Kidney capillary endothelial cell (primary cell): ENCODE measurements around the gene PSMD2.
"Not testable (repeated sequence)": the region's sequence is repeated elsewhere in the genome, so short reads cannot be mapped to it uniquely, and the experiment has no call there.

Experiments used
- DNase-seq: peaks from one replicate; pipeline ENCODE4 v3.0.0-alpha.2; 2018; ENCODE audit warnings: low spot score

PSMD2 gene

DNA sequence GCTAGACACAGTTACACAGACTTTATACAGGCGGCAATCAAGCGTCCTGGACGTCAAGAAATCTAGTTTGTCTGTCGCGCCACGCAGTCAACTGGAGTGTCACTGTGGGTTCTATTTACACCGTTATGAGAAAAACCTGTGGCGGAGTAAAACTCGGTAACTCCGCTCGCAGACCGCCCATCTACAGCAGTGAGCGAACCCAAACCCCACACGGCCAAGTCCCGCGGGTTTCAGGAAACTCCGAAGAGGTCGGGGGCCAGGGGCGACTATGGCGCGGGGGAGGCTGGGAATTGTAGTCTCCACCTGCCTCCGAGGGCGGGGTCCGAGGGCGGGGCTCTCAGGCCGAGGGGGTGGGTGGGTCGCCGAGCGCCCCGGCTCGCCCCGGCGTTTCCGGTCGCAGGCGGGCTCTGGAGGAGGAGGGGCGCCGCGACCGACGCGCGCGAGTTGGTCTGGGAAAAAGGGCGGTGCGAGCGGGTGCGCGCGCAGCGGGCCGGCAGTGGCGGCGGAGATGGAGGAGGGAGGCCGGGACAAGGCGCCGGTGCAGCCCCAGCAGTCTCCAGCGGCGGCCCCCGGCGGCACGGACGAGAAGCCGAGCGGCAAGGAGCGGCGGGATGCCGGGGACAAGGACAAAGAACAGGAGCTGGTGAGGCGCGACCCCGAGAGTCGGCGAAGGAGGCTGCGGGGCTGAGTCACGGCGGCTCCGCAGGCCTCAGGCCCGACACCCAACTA lies at the start of gene PSMD2:
PSMD2 (plus strand) TSS at position 483 of the 729 bp plus-strand sequence; CDS start at position 509, 26 bp downstream.
- peak; percentile 95 for DNase-seq

DNA sequence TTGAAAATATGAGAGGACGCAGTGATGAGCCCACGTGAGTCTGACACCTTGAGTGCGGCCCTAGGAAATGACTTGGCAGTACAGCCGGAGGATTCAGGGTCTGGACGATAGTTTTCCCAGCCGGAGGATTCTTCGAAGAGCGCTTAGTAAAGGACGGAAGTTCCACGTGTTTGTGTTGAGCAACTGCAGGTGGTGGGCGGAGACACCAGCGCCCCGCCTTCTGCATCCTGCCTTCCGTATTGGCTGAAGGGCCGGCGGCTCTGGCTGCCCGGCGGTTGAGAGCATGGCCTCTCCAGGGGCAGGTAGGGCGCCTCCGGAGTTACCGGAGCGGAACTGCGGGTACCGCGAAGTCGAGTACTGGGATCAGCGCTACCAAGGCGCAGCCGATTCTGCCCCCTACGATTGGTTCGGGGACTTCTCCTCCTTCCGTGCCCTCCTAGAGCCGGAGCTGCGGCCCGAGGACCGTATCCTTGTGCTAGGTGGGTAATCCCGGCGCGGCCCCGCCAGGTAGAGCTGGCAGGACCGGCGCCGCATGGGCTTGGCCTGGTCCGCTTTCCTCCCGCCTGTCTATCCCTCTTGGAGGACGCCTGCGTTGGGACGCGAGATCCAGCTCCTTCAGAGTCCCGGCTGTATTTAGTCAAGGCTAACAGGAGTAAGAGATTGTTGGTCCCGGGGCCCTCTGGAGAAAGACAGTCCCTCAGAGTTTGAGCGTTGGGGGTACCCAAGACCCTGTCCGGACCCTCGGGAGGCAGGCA lies 49.5 kb upstream of the PSMD2 start, which contains the start of gene EEF1AKMT4:
EEF1AKMT4 (plus strand) TSS at position 261 of the 755 bp plus-strand sequence; CDS start at position 284, 23 bp downstream.
- peak; percentile 99 for DNase-seq

DNA sequence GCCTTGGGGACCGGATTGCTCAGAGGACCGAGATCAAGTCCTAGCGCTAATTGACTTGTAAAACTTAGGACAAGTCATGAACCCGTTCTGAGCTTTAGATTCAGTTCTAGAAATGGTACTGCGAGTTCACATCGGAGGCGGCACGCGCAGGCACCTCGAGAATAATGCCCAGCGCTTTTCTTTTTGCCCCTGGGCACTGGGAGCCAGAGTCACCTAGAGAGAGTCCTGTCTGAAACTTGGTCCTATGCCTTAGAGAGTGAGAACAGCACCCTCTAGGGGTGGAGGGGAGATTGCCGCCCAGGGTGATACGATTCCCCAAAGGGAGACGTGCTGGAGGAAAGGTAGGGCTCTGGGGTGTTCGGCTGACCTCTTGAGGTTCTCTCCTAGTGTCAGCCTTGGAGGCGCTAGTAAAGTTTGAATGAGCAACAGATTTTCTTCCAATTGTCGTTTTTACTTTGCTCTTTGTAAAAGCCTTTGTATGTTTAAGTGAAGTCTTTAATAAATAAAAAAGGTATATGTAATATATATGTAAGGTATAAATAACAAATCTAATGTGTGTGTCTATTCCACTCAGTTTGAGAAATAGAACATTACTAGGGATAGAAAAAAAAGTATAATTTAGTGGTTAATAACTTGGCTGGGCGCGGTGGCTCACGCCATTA lies 48.7 kb upstream of the PSMD2 start:
- DNase-seq: peak; percentile 83

DNA sequence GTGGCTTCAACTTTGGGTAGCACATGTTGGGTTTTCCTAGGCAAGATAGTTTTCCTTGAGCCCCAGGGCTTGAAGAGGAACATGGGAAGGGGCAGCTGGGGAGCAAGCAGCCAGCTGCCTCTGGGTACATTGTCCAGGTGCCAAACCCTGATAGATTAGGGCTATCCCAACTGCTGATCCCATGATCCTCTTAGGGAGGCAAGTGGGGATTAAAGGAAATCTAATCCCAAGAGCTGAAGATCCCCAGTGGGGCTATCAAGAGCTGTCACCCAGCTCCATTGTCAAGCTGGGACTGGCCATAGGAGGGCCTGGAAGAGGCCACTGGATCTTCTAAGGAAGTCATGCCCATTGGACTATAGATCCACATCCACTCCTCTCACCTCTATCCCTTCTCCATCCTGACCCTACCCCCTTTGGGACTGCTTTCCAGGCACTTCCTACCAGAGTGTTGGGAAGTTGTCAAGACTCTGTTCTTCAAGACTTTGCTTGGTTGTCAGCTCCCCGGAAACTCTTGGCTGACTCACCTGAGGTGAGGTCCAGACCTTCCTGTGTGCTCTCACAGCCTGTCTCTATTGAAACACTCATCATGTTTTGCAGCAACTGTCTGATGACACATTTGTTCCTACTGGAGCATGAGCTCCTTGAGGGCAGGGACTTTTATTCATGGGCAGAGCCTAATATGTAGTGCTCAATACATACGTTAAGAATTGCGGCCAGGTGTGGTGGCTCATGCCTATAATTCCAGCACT lies 43.6 kb upstream of the PSMD2 start:
- no peak for DNase-seq

DNA sequence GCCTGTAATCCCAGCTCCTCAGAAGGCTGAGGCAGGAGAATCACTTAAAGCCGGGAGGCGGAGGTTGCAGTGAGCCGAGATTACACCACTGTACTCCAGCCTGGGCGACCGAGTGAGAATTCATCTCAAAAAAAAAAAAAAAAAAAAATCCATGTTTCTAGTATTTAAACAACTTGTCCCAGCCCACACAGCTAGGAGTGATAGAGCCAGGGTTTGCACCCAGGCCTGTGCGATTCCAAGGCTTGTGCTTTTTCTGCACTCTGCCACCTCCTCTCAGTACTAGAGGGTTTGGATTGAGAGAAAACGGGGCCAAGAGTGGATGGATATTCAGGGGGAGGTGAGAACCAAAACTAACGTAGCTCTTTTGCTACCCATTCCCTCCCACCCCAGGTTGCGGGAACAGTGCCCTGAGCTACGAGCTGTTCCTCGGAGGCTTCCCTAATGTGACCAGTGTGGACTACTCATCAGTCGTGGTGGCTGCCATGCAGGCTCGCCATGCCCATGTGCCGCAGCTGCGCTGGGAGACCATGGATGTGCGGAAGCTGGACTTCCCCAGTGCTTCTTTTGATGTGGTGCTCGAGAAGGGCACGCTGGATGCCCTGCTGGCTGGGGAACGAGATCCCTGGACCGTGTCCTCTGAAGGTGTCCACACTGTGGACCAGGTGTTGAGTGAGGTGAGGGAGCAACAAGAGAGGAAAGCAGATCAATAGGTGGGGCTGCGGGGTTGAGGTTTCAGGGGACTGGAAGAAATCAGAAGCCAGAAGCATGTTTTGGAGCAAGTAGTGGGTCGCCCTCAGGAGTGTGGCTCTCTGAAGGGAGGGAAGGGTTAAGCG lies 41.7 kb upstream of the PSMD2 start:
- no peak for DNase-seq

DNA sequence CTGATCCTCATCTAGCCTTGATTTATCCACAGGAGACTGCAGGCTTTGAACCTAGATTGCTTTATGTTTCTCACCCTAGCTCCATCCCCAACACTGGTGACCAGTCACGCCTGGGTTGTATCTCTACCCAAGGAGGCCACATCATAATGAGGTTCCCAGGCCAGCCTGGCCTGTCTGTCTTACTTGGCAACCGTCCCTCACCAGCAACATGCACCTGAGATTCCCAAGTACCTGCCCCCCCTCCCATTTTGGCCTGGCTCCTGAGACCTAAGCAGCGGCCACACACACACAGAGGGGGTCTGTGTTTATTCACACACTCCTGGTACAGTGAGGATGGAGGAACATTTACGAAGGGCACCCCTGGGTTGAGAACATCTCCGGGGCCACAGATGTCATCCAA lies 40.1 kb upstream of the PSMD2 start:
- no peak for DNase-seq

DNA sequence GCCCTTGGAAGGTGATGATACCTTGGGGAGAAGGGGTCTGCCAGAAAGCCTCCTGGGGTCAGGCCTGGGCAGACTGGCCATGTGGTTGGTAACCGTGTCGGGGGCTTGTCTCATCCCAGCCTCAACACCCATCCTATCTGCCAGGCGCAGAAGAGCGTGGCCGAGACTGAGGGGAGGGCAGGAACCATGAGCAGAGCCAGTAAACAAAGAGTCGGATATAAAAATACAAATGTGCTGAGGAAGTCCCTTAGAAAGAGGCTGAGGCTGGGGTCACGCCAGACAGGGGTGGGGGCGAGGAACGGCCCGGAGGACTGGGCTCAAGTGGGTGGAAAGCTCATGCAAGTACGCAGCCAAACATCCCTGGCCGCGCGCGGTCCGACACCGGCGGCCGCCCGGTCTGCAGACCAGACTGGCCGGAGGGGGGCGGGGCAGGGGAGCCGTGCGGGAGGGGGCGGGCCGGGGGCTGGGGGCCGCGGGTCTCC lies 39.6 kb upstream of the PSMD2 start:
- DNase-seq: no peak

DNA sequence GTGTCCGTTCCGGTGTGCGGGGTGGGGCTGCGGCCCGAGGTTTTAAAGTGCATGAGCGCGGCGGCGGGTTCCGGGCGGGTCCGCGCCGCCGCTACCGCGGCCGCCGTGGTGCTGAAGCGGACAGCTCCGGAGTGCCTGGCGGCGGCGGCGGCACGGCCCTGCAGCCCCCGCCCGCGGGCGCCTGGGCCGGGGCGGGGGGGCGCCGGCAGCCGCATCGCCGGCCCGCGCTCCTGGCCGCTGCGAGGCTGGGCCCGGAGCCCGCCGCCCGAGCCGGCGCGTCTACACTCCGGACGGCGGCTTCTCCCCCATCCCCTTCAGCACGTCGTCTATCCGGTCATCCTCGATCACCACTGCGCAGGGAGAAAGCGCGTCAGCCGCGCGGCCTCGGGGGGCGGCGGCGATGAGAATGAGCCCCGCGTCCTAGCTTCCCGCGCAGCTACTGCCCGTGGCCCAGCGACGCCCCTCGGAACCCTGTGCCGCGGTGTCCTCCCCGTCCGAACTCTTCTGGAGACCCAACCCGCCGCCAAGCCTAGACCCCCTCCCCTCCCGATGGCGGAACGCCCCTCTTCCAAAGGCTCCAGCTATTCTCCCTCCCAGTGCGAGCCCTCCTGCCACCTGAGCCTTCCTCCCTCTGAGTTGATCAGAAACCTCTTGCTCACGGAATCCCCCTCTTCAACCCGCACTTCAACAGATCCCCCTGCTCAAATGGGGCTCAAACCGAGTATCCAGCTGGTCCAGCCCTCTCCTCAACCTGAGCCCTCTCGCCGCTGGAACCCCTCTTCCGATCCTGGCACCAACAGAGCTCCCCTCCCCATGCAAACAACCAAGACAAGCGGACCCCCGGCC lies 38.9 kb upstream of the PSMD2 start:
- DNase-seq: no peak

DNA sequence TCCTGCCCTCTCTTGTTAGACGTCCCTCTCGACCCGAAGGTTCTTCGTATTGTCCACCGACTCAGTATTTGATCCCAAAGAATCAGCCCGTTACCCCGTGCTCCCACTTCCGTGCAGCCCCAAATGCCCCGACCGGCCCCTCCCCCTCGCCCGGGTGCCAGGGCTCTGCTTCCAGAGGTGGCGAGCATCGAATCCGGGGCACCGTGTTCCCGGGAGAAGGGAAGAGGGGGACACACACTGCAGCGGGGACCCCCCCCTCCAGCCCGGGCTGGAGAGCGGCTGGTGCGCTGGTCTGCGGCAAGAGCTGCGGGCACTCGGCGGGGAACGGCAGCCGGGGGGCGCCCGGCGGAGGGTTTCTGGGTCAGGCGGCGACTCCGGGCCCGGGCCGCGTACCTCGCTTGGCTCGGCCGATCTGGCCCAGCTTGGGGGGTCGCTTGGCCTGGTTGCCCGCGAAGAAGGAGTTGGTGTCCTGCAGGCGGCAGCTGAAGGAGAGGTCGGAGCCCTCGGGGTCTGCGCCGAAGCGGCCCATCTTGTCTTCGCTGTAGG lies 38.2 kb upstream of the PSMD2 start:
- DNase-seq: no peak

DNA sequence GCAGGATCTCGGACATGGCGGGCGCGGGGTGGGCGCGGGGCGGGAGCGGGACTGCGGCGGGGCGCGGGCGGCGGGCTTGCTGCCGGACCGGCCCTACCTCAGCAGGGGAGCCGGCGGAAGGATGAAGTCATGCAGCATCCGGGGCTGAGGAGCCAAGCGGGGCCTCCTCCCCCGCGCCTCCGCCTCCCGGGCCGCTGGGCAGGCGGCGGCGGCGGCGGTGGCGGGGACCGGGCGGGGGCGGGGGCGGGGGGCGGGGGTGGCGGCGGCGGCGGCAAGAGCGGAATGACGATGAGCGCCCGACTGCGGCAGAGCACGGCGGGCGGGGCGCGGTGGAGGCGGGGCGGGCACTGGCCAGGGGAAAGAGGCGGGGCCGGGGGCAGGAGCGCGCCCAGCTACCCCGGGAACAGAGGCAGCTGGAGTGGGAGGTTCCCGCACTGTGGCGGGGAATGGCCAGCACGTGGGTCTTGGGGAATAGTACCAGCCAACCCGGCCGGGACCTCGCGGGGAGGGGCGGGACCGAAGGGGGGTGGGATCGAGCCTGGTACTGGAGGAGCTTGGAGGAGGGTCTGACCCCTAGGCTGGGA lies 37.7 kb upstream of the PSMD2 start, which contains the start of gene CAMK2N2:
CAMK2N2 (minus strand) TSS at position 284 of the 584 bp plus-strand sequence; CDS start at position 16, 268 bp downstream.
- DNase-seq: no peak

DNA sequence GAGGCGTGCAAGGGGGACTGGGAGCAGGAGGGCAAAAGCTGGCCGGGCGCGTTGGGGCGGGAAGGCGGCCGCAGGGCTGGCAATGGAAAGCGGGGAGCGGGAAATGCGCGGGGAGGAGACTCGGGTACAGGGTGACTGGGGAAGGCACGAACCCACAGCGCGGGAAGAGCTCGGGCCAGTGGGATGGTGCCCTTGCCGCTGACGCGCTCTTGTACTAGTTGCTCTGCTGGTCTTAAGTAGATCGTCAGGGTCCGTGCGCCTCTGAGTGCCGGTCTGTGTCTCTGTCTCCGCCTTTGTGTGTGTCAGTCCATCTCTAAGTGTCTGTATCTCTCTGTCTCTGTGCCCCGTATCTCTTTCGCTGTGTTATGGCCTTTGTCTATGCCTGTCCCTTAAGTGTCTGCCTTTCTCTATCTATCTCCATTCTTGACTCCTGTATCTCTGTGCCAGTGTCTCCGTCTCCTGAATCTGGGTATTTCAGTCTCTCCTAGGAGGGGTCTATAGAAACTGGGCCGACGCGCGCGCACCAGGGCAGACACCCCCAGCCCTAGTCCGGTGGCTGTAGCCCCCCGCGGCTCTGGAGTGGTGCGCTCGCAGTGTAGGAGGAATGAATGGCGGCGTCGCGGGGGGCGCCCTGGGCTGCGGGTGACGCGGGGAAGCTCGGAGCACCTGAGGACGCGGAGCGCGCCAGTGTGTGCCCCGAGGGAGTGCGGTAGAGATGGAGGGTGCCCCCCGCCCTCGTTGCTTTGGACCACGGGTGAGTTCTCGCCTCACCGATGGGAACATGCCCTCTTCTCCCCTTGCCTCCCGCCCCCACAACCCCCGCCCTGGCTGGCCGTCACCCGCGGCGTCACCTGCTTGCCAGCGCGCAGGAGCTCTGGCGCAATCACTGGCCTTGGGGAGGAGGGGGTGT lies 36.9 kb upstream of the PSMD2 start:
- DNase-seq: no peak

DNA sequence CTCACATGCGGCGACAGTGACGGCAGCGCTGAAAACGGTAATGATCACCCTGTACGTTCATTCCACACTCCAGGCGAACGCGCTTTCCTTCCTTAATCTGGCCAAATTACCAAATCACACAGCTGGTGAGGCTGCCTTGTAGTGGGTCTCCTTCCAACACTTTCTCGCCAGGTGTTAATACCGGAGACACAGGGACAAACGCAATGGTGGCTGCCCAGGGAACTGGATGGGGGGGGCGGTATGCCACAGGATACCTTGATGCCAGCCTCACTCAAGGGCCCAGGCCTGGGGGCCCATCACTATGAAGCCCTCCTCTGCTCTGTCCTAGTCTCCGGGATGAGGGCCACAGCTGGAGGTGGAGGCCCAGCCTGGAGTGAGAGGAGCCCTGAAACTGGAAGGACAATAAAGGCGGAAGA lies 36.3 kb upstream of the PSMD2 start:
- DNase-seq: no peak

DNA sequence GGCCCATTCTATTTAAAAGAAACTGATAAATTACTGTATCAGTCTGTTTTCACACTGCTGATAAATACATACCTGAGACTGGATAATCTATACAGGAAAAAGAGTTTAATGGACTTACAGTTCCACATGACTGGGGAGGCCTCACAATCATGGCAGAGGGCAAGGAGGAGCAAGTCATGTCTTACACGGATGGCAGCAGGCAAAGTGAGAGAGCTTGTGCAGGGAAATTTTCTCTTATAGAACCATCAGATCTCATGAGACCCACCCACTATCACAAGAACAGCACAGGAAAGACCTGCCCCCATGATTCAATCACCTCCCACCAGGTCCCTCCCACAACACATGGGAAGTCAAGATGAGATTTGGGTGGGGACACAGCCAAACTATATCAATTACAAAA lies 31.8 kb upstream of the PSMD2 start:
- DNase-seq: not testable (repeated sequence)

DNA sequence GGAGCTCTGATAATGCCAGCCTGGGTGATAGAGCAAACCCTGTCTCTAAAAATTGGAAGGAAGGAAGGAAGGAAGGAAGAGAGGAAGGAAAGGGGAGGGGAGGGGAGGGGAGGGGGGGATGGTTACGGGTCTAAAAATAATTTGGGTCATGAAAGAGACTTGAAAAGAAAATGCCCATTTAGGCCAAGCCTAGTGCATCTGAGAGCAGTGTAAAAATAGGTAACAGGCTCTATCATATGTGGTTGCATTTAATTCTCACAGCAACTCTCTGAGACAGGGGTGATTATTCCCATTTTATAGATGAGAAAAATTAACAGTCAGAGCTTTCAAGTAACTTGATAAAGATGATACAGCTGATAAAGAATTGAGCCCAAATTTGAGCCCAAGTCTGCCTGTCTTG lies 26.8 kb upstream of the PSMD2 start:
- DNase-seq: no peak

DNA sequence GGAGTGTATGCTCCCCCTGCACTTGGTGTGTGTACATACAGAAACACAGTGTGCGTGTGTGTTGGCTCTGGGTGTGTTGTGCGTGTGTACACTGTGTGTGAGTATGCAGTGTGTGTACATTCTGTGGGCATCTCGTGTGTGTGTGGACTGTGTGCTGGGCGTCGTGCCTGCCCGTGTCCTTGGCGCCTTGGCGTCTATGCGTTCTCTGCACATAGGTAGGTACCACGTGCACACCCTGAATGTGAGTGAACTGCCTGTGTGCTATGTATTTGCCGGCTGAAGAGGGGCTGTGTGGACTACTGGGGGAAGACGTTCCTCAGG lies 23.7 kb upstream of the PSMD2 start:
- no peak for DNase-seq

DNA sequence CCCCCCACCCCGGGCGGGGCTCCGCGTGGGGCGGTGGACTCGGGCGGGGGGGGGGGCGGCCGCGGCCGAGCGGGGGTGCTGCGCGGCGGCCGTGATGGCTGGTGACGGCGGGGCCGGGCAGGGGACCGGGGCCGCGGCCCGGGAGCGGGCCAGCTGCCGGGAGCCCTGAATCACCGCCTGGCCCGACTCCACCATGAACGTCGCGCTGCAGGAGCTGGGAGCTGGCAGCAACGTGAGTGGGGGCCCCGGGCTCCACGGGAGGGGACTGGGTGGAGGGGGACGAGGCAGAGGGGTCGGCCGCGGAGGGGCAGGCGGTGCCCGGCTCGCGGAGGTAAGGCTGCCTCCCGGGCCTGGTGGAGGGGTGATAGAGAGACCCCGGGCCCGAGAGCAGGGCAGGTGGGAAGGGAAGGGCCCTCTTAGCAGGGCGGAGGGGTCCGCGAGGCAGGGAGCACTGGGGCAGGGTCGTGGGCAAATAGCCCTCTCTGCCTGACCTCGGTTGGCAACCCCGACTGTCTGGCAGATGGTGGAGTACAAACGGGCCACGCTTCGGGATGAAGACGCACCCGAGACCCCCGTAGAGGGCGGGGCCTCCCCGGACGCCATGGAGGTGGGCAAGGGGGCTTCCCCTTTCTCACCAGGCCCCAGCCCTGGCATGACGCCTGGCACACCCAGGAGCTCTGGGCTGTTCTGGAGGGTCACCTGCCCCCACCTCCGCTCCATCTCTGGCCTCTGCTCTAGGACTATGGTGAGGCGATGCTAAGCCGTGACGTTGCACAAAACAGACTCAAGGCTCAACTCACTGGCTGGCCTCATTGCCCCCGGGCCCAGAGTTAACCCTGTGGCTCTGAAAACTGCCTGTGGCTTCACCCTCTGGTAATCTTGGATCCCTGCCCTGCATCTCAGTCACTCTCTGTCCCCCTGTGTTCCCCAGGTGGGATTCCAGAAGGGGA lies 22.8 kb upstream of the PSMD2 start, which contains the start of gene ECE2:
ECE2 (plus strand) TSS at position 62 of the 950 bp plus-strand sequence; CDS start at position 194, 132 bp downstream.
- no peak for DNase-seq

DNA sequence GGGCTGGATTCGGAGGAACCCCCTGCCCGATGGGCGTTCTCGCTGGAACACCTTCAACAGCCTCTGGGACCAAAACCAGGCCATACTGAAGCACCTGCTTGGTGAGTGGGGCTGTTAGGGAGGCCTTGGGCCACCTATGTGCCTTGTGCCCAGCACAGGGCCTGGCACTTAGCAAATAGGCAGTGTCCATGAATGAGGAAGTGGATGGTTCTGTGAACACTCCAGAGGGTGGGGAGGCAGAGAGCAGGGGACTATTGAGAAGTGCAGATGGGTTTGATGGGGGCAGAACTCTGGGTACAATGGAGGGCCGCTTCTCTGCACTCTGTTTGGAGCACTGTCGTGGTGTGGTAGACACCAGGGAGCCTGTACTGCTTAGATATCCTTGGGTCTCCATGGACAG lies 21.7 kb upstream of the PSMD2 start:
- DNase-seq: no peak
